DND-41 (cell line): ENCODE measurements around the gene PCDHGA1.

Experiments
- ATAC-seq: fragments of 200-7000 bp; cut with Tn5 transposase; 3 replicates; pipeline ENCODE4 v1.9.1; 2021; ENCODE audit warnings: low read depth; ENCODE audit not compliant: insufficient read depth
- DNase-seq: peaks from one replicate; pipeline ENCODE4 v3.0.0-alpha.2; 2020
- H2AFZ ChIP-seq: 2 replicates; pipeline ENCODE4 v1.6.0; 2012; ENCODE audit warnings: low read depth, low read length
- H3K27ac ChIP-seq: 2 replicates; pipeline ENCODE4 v1.5.1; 2012; ENCODE audit warnings: low read length, inconsistent platforms
- H3K27me3 ChIP-seq: fragments of 200-600 bp; sonication (generic); 2 replicates; pipeline ENCODE4 v1.6.0; 2012; ENCODE audit warnings: low read length, mild to moderate bottlenecking, inconsistent platforms; ENCODE audit not compliant: insufficient read depth, poor library complexity
- H3K36me3 ChIP-seq: 2 replicates; pipeline ENCODE4 v1.5.1; 2012; ENCODE audit warnings: low read length, inconsistent platforms; ENCODE audit not compliant: insufficient read depth
- H3K4me1 ChIP-seq: 2 replicates; pipeline ENCODE4 v1.5.1; 2012; ENCODE audit warnings: mild to moderate bottlenecking, low read length; ENCODE audit not compliant: insufficient read depth
- H3K4me2 ChIP-seq: 2 replicates; pipeline ENCODE4 v1.6.0; 2012; ENCODE audit warnings: mild to moderate bottlenecking, moderate library complexity, low read length, inconsistent platforms; ENCODE audit not compliant: insufficient read depth
- H3K4me3 ChIP-seq, 2 experiments: fragments of 200-600 bp in 1 of 2; shearing (Covaris generic) in 1 of 2; 2 replicates each; pipeline ENCODE4 v1.5.1; 2012 to 2016; ENCODE audit warnings: inconsistent platforms in 2 of 2, low read length in 2 of 2, mild to moderate bottlenecking in 2 of 2, low read depth in 1 of 2, moderate library complexity in 1 of 2
- H3K79me2 ChIP-seq: 2 replicates; pipeline ENCODE4 v1.6.0; 2012; ENCODE audit warnings: low read length, inconsistent platforms; ENCODE audit not compliant: insufficient read depth
- H3K9ac ChIP-seq: 2 replicates; pipeline ENCODE4 v1.6.0; 2012; ENCODE audit warnings: low read depth, mild to moderate bottlenecking, inconsistent platforms, low read length, moderate library complexity
- H3K9me3 ChIP-seq: 2 replicates; pipeline ENCODE4 v1.5.1; 2012; ENCODE audit warnings: low read length, moderate library complexity, mild to moderate bottlenecking, inconsistent platforms; ENCODE audit not compliant: insufficient read depth, severe bottlenecking
- H4K20me1 ChIP-seq: 2 replicates; pipeline ENCODE4 v1.6.0; 2012; ENCODE audit warnings: low read length; ENCODE audit not compliant: insufficient read depth
- CTCF ChIP-seq: IDR thresholded peaks from 2 replicates; pipeline ENCODE4 v1.5.1; 2012; ENCODE audit warnings: borderline replicate concordance, low read length, moderate library complexity, mild to moderate bottlenecking; ENCODE audit not compliant: poor library complexity, severe bottlenecking; ENCODE audit errors: extremely low read depth
- EZH2 ChIP-seq: IDR thresholded peaks from 3 replicates; pipeline ENCODE4 v1.6.1; 2012; ENCODE audit warnings: borderline replicate concordance, low read depth, mild to moderate bottlenecking, moderate library complexity, low read length, inconsistent platforms; ENCODE audit not compliant: severe bottlenecking

PCDHGA1 gene

GRCh38 chr5:141529873-141530272 lies 199.6 kb downstream of the PCDHGA1 start:
- Histone ChIP-seq H3K4me2 (no peak overlapping the region), H3K4me1 (no peaks in the 10 kb centered on the region), H3K36me3 (peaks cover 100% of the 10 kb centered on the region), H2AFZ (no peak overlapping the region), H3K4me3 (no peak overlapping the region), H3K27ac (no peak overlapping the region), H4K20me1 (no peaks in the 10 kb centered on the region), H3K9me3 (no peaks in the 10 kb centered on the region), H3K79me2 (no peaks in the 10 kb centered on the region), H3K27me3 (no peaks in the 10 kb centered on the region), H3K9ac (no peak overlapping the region)
- ATAC-seq (no peak), DNase-seq (no peak)
- TF ChIP-seq CTCF (no peak), EZH2 (no peak)

- Histone ChIP-seq H3K4me3 (no peak overlapping the region), H2AFZ (no peak overlapping the region), H3K36me3 (peaks cover 91% of the 10 kb centered on the region), H3K79me2 (no peaks in the 10 kb centered on the region), H3K9me3 (no peaks in the 10 kb centered on the region), H3K27me3 (no peaks in the 10 kb centered on the region), H3K9ac (no peak overlapping the region), H3K27ac (no peak overlapping the region), H3K4me2 (no peak overlapping the region), H4K20me1 (no peaks in the 10 kb centered on the region), H3K4me1 (no peaks in the 10 kb centered on the region)
- TF ChIP-seq EZH2 (no peak), CTCF (no peak)
- DNase-seq (no peak), ATAC-seq (no peak)
These were observed 202.4 kb downstream of the PCDHGA1 start for GRCh38 chr5:141532726-141533125.

- H3K79me2 ChIP-seq: no peaks in the 10 kb centered on the region
- ATAC-seq (no peak), DNase-seq (no peak)
- no peaks in the 10 kb centered on the region for H3K4me1 ChIP-seq
- TF ChIP-seq CTCF: no peak
- TF ChIP-seq EZH2: no peak
- H3K9ac ChIP-seq: no peak overlapping the region
- no peak overlapping the region for H3K27ac ChIP-seq
- H3K27me3 ChIP-seq: no peaks in the 10 kb centered on the region
- no peaks in the 10 kb centered on the region for H3K9me3 ChIP-seq
- H3K36me3 ChIP-seq: peaks cover 85% of the 10 kb centered on the region
- H3K4me3 ChIP-seq: no peak overlapping the region
- no peak overlapping the region for H2AFZ ChIP-seq
- H3K4me2 ChIP-seq: no peak overlapping the region
- H4K20me1 ChIP-seq: no peaks in the 10 kb centered on the region
These were observed 203.6 kb downstream of the PCDHGA1 start for GRCh38 chr5:141533897-141534296.
